Karpas-422 (cell line): Measurements from ENCODE around the gene HHIPL1. TPM values are rescaled to one million over a fixed set of nuclear protein-coding genes. Genes with fewer than 3 reads are reported as not detected.

ENCODE experiments used
- DNase-seq: peaks from one replicate; pipeline ENCODE4 v3.0.0-alpha.2; 2015
- H2AFZ ChIP-seq: fragments of 200-600 bp; sonication (generic); 2 replicates; pipeline ENCODE4 v1.6.1; 2014; ENCODE audit warnings: antibody characterized with exemption, low read length, mixed read lengths
- H3K27ac ChIP-seq: fragments of 200-600 bp; sonication (generic); 2 replicates; pipeline ENCODE4 v1.5.1; 2014; ENCODE audit warnings: mild to moderate bottlenecking, low read length, moderate library complexity
- H3K27me3 ChIP-seq: fragments of 200-600 bp; sonication (generic); 2 replicates; pipeline ENCODE4 v1.6.1; 2014; ENCODE audit warnings: low read length, mixed read lengths
- H3K36me3 ChIP-seq: fragments of 200-600 bp; sonication (generic); 2 replicates; pipeline ENCODE4 v1.6.1; 2014; ENCODE audit warnings: low read length, mixed read lengths; ENCODE audit not compliant: insufficient read depth
- H3K4me1 ChIP-seq: fragments of 200-600 bp; sonication (generic); 2 replicates; pipeline ENCODE4 v1.6.1; 2014; ENCODE audit warnings: mild to moderate bottlenecking, low read length, mixed read lengths
- H3K4me2 ChIP-seq: fragments of 200-600 bp; sonication (generic); 2 replicates; pipeline ENCODE4 v1.6.1; 2014; ENCODE audit warnings: low read length, low read depth, mild to moderate bottlenecking; ENCODE audit not compliant: poor library complexity, severe bottlenecking
- H3K4me3 ChIP-seq: fragments of 200-600 bp; sonication (generic); 2 replicates; pipeline ENCODE4 v1.5.1; 2014; ENCODE audit warnings: mild to moderate bottlenecking, antibody characterized with exemption, low read length, mixed read lengths
- H3K79me2 ChIP-seq: fragments of 200-600 bp; sonication (generic); 2 replicates; pipeline ENCODE4 v1.6.1; 2014; ENCODE audit warnings: mild to moderate bottlenecking, low read length, mixed read lengths
- H3K9ac ChIP-seq: fragments of 200-600 bp; sonication (generic); 2 replicates; pipeline ENCODE4 v1.6.0; 2014; ENCODE audit warnings: low read length
- H3K9me2 ChIP-seq: fragments of 200-600 bp; sonication (generic), shearing (Covaris generic); replicated peaks from 2 replicates; pipeline ENCODE4 v1.6.0; 2014; ENCODE audit warnings: mild to moderate bottlenecking, low read length, moderate library complexity; ENCODE audit not compliant: insufficient read depth
- H3K9me3 ChIP-seq: fragments of 300-700, 200-600 bp; sonication (generic); 2 replicates; pipeline ENCODE4 v1.6.1; 2014; ENCODE audit warnings: low read length, mixed read lengths
- H4K20me1 ChIP-seq: fragments of 200-600 bp; sonication (generic); 2 replicates; pipeline ENCODE4 v1.6.1; 2014; ENCODE audit warnings: mild to moderate bottlenecking, antibody characterized with exemption, low read length, low read depth; ENCODE audit not compliant: insufficient read depth
- total RNA-seq: library from RNA; depleted of rRNA; stranded (reverse); fragments of >200 nt; shearing (Covaris generic); gene quantifications from 2 replicates; pipeline ENCODE4 v1.2.3, GENCODE V29; 2014; ENCODE audit warnings: low replicate concordance

HHIPL1 gene
- total RNA-seq, 1 experiment from 2014 or later = not detected

DNA sequence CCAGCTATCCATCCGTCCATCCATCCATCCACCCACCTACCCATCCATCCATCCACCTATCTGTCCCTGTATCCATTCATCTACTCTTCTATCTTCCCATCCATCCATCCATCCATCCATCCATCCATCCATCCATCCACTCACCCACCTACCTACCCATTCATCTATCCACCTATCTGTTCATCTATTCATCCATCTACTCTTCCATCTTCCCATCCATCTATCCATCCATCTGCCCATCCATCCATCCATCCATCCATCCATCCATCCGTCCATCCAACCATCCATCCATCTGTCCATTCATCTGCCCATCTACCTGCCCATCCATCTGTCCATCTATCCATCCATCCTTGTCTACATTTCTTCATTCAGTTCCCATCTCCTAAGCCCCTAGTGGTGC lies 17.8 kb upstream of the HHIPL1 start:
- Histone ChIP-seq H3K9ac (no peak overlapping the region), H3K27ac (no peak overlapping the region), H3K4me3 (no peak overlapping the region), H3K4me2 (no peak overlapping the region), H3K4me1 (peaks cover 8% of the 10 kb centered on the region), H3K27me3 (no peaks in the 10 kb centered on the region), H3K9me3 (no peaks in the 10 kb centered on the region), H3K79me2 (no peaks in the 10 kb centered on the region), H3K36me3 (no peaks in the 10 kb centered on the region), H4K20me1 (no peaks in the 10 kb centered on the region), H2AFZ (no peak overlapping the region), H3K9me2 (no peaks in the 10 kb centered on the region)
- DNase-seq = no peak

DNA sequence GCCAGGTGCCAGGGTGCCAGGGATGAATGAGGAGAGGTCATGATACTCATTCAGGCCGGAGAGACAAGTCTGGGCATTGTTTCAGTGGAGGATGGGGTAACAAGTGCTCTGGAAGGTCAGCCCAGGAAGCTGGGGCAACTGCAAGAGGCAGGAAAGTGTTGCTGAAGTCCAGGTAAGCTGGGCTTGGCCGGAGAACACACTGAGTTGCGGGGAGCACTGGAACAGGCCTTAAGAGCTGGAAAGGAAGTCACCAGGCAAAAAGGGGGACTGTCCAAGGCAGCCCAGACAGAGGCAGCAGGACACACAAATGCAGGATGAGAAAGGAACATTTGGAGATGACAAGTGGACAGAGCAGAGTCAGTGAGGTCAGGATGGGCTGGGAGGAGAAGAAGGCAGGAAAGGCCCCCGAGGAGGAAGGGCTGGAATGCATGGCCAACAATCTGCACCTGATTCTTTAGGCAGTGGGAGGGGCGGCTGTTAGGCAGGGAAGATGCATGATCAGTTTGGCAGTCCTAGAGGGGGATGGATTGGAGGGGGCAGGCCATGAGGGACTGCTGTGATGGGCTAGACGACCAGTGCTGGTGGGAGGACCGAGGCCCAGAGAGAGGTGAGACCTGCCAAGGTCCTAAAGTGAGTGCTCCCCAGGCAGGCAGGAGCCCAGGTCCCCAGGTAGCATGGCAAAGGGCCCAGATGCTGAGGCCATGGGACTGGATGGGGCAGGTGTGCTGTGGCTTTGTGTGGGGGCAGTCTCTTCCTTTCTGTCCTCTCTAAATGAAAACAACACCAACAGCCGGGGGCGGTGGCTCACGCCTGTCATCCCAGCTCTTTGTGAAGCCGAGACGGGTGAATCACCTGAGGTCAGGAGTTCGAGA lies 17.2 kb upstream of the HHIPL1 start:
- no peaks in the 10 kb centered on the region for H3K79me2 ChIP-seq
- peaks cover 15% of the 10 kb centered on the region for H3K4me1 ChIP-seq
- H4K20me1 ChIP-seq = no peaks in the 10 kb centered on the region
- H3K9me3 ChIP-seq = no peaks in the 10 kb centered on the region
- no peak for DNase-seq
- no peak overlapping the region for H3K9ac ChIP-seq
- no peaks in the 10 kb centered on the region for H3K9me2 ChIP-seq
- no peak overlapping the region for H2AFZ ChIP-seq
- no peak overlapping the region for H3K27ac ChIP-seq
- no peak overlapping the region for H3K4me3 ChIP-seq
- no peaks in the 10 kb centered on the region for H3K36me3 ChIP-seq
- H3K27me3 ChIP-seq = no peaks in the 10 kb centered on the region
- no peak overlapping the region for H3K4me2 ChIP-seq

DNA sequence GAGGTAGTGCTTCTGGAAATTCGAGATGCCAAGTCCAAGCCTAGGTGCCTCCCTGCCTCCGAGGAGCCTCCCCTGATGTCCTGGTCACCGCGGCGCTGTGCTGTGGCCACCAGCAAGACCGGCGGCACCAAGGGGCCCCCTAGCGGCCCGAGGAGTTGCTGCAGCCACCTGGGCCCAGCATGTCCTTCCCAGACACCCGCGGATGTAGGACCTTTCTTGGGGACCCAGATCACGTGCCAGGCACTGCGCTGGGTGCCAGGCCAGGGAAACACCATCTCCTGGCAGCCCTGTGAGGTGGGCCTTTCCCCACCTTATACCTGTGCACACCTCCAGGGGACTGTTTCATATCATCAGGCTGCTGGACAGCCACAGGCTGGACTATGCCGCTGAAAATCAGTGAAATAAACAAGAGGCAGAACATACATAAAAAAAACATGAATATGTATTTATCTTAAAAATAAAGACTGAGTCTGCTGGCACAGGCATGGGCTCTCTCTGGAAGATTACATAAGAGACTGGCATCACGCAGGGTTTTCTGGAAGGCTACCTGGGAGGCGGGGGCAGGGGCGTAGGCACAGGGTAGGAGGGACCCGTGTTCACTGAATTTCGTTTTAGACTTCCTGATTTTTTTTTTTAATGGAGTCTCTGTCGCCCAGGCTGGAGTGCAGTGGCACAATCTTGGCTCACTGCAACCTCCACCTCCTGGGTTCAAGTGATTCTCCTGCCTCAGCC lies 15.9 kb upstream of the HHIPL1 start:
- Histone ChIP-seq H3K9me3 (no peaks in the 10 kb centered on the region), H3K9me2 (no peaks in the 10 kb centered on the region), H2AFZ (no peak overlapping the region), H3K27me3 (no peaks in the 10 kb centered on the region), H3K4me3 (no peak overlapping the region), H3K27ac (no peak overlapping the region), H3K9ac (no peak overlapping the region), H3K79me2 (no peaks in the 10 kb centered on the region), H3K4me2 (no peak overlapping the region), H4K20me1 (no peaks in the 10 kb centered on the region), H3K36me3 (no peaks in the 10 kb centered on the region), H3K4me1 (peaks cover 27% of the 10 kb centered on the region)
- peak; percentile 88 for DNase-seq

DNA sequence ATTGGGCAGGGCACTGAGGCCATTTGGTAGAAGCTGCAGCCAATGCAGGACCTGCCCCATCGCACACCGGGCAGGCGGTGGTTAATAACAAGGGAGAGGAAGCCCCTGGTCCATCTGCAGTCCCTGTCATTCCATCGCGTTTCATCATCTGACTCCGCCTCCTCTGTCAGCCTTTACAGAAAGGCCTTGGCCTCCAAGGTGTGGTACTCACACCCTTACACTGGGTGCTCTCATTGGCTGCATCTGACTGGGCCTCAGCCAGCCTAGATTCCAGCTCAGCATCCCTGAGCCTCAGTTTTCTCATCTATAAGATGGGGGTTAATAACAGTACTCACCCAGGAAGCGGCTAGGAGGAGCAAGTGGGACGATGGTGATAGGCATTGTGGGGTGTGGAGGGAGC lies 14.7 kb upstream of the HHIPL1 start:
- no peak overlapping the region for H3K9ac ChIP-seq
- DNase-seq = peak; percentile 52
- H3K4me2 ChIP-seq = no peak overlapping the region
- H3K79me2 ChIP-seq = no peaks in the 10 kb centered on the region
- H3K27me3 ChIP-seq = no peaks in the 10 kb centered on the region
- no peak overlapping the region for H3K4me3 ChIP-seq
- H3K9me2 ChIP-seq = no peaks in the 10 kb centered on the region
- H4K20me1 ChIP-seq = no peaks in the 10 kb centered on the region
- H3K27ac ChIP-seq = no peak overlapping the region
- H3K9me3 ChIP-seq = no peaks in the 10 kb centered on the region
- H2AFZ ChIP-seq = no peak overlapping the region
- H3K4me1 ChIP-seq = peaks cover 30% of the 10 kb centered on the region
- no peaks in the 10 kb centered on the region for H3K36me3 ChIP-seq

DNA sequence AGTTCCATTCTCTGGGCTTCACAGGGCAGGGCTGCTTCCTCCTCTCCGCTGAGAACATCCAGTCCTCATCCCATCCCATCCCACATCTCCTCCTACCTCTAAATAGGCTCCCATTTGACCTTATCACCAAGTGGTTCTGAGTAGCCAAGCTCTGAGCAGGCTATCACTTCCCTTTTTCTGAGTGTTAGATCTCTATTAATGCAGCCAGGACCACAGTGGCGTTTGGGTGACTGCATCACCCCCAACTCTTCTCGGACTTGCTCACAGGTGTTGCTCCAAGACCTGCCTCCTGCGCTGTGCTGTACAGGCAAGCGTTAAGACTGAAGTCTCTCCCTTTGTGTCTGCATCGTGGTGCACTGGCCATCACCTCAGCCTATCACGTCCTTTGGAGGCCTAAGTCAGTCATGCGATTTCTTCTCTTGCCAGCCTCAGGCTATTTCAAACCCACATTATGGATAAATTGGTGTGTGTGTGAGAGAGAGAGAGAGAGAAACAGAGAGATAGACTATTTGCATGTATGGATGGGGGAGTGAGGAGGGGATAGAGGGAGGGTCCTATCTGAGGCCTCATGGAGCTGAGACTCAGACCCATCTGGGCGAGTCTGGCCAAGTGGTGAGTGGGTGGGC lies 12.4 kb upstream of the HHIPL1 start:
- Histone ChIP-seq H3K4me1 (peaks cover 44% of the 10 kb centered on the region), H3K9me3 (no peaks in the 10 kb centered on the region), H3K36me3 (no peaks in the 10 kb centered on the region), H3K27ac (peak overlapping the region; percentile 66), H3K4me3 (no peak overlapping the region), H3K4me2 (no peak overlapping the region), H4K20me1 (no peaks in the 10 kb centered on the region), H3K9me2 (no peaks in the 10 kb centered on the region), H3K27me3 (no peaks in the 10 kb centered on the region), H3K9ac (0 out of 2 replicates have a peak overlapping the region, but pooled peaks have one; percentile 13), H3K79me2 (no peaks in the 10 kb centered on the region), H2AFZ (no peak overlapping the region)
- peak; percentile 77 for DNase-seq

DNA sequence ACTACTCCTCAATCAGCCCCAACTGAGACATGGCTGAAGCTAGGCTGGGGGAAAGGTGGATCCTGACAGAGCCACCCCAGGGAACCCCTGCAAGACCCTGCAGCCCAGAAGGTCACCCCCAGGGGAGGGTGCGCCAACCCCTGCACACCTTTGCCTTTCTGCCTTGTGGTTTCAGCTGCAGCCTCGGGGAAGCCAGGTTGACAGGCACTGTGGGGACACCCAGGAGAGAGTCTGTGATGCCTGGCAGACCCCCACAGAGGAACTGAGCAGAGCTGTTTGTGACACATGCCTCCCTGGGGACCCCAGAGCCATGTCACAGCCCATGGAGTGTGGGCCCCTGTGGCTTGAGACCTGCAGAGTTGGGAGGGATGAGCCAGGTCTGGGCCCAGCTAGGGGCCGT lies 11.8 kb upstream of the HHIPL1 start:
- H4K20me1 ChIP-seq = no peaks in the 10 kb centered on the region
- H2AFZ ChIP-seq = no peak overlapping the region
- no peaks in the 10 kb centered on the region for H3K36me3 ChIP-seq
- no peaks in the 10 kb centered on the region for H3K79me2 ChIP-seq
- H3K27ac ChIP-seq = peak overlapping the region; percentile 57
- H3K9me2 ChIP-seq = no peaks in the 10 kb centered on the region
- peak overlapping the region; percentile 25; the same call in 1 of the 2 replicates for H3K9ac ChIP-seq
- peak overlapping the region; percentile 49 for H3K4me2 ChIP-seq
- peak overlapping the region; percentile 19; the same call in 1 of the 2 replicates for H3K4me3 ChIP-seq
- peaks cover 44% of the 10 kb centered on the region for H3K4me1 ChIP-seq
- H3K27me3 ChIP-seq = no peaks in the 10 kb centered on the region
- H3K9me3 ChIP-seq = no peaks in the 10 kb centered on the region
- DNase-seq = peak; percentile 89

DNA sequence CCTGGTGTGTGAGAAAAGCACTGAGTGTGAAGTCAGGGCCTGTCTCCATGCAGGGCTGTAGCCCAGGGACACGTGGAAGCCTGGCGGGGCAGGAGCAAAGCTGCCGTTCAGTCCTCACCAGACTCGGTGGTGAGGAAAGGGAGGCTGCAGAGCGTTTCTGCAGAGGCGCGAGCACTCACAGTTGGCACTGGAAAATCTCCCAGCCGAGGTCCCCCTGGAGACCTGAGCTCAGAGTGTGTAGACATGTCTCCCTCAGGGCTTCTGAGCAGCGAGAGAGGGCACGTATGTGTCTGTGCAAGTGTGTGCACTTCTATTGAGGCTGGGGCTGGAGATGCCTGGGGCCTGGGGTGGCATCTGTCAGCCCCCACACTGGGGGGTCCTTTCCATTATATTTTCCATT lies 11.0 kb upstream of the HHIPL1 start:
- H2AFZ ChIP-seq = peak overlapping the region; percentile 59
- no peaks in the 10 kb centered on the region for H3K9me2 ChIP-seq
- no peaks in the 10 kb centered on the region for H3K27me3 ChIP-seq
- peak overlapping the region; percentile 19; the same call in 1 of the 2 replicates for H3K4me3 ChIP-seq
- no peaks in the 10 kb centered on the region for H3K79me2 ChIP-seq
- peak overlapping the region; percentile 25 for H3K9ac ChIP-seq
- H4K20me1 ChIP-seq = no peaks in the 10 kb centered on the region
- H3K27ac ChIP-seq = peak overlapping the region; percentile 57
- peak overlapping the region; percentile 49 for H3K4me2 ChIP-seq
- H3K4me1 ChIP-seq = peaks cover 44% of the 10 kb centered on the region
- no peaks in the 10 kb centered on the region for H3K36me3 ChIP-seq
- H3K9me3 ChIP-seq = no peaks in the 10 kb centered on the region
- peak; percentile 73 for DNase-seq

DNA sequence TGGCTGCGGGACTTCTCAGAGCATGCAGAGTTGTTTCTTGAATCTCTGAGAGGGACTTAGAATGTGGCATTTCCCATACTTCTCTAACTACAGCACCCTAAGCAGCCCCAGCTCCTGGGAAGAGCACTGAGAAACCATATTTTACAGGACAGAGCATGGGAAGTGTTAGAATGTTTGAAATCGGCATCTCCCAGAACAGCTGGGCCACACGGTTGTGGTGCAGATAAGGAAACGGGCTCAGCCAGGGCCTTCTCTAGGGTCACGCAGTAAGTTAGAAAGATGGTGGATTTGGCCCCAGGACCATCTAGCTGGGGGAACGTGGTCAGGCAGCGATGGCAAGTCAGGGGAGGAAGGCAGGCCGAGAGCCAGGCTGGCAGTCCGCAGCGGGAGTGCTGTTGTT lies 10.5 kb upstream of the HHIPL1 start:
- Histone ChIP-seq H3K79me2 (no peaks in the 10 kb centered on the region), H3K27ac (peak overlapping the region; percentile 57), H3K9ac (no peak overlapping the region), H3K4me1 (peaks cover 44% of the 10 kb centered on the region), H3K36me3 (no peaks in the 10 kb centered on the region), H2AFZ (no peak overlapping the region), H3K4me3 (no peak overlapping the region), H3K4me2 (no peak overlapping the region), H4K20me1 (no peaks in the 10 kb centered on the region), H3K9me2 (no peaks in the 10 kb centered on the region), H3K27me3 (no peaks in the 10 kb centered on the region), H3K9me3 (no peaks in the 10 kb centered on the region)
- DNase-seq = no peak
